Measurements from ENCODE around the gene CSNK1G3.
"Not testable (repeated sequence)": the region's sequence is repeated elsewhere in the genome, so short reads cannot be mapped to it uniquely, and the experiment has no call there.

Gene CSNK1G3

DNA sequence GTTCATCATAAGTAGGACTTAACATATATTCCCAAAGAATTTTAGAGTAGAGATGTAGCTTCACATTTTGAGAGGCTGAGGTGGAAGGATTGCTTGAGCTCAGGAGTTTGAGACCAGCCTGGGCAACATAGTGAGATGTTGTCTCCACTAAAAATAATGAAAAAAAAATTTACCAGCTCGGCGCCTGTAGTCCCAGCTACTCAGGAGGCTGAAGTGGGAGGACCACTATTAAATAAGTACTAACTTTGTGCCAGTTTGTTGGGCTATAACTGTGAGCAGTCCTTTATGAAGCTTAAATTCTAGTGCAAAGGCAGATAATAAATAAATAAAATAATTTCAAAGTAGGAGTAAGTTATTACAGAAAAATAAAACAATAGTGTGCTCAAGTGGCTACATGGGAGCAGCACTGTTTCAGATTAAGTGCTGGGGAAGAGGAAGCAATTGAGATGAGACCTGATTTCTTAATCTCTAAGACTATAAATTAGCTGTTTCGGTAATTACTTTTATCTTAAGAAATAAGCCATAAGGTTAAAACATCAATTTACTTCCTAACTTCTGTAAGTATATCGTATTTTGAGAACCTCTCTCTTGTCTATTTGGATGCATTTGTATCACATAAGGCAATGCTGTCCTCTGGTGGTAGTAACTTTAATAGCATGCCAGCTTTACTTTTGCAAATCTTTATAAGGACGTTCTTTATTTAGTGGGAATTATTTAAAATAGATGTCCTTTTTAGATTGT is 98.9 kb downstream of the CSNK1G3 start:
- DNase-seq (ENCODE audit: insufficient read length, low spot score) (peak; percentile 1), FAIRE-seq (peak; percentile 60)
- no peak for TF ChIP-seq POLR2A (IDR thresholded peaks at IDR 0.05; ENCODE audit: low read depth, low read length)

DNA sequence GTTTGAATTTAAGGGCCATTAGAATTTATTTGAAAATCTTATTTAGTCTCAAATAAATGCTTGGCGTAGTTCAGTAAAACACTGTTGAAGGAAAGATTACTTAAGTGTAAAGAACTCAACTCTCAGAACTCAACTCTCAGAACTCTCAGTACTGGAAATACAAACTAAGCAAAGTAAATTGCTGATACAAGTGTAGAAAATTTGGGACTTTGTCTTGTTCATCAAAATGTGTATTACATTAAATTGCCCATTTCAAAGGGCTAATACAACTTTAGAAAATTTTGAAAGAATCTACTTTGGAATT is 99.4 kb downstream of the CSNK1G3 start:
- no peak for FAIRE-seq
- no peak for TF ChIP-seq POLR2A (IDR thresholded peaks at IDR 0.05; ENCODE audit: low read depth, low read length)
- DNase-seq (ENCODE audit: insufficient read length, low spot score), result no peak

DNA sequence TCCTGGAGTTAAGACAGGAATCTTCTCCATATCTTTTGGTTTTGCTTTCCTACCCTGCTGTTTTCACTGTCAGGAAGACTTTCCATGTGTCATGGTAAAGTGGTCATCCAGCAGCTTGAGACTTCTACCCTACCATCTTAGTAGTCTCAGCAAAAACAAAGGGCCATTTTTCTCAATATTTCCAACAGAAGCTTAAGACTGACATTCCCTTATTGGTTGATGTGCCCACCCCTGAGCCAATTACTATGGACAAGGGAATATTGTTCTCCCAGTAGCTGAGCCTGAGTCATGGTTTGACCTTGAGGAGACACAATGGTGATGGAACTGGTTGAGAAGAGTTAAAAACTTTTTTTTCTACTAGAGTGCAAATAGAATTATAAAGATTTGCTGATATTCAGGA is 105.6 kb downstream of the CSNK1G3 start:
- DNase-seq (ENCODE audit: insufficient read length, low spot score) (no peak), FAIRE-seq (no peak)
- no peak for TF ChIP-seq POLR2A (IDR thresholded peaks at IDR 0.05; ENCODE audit: low read depth, low read length)

DNA sequence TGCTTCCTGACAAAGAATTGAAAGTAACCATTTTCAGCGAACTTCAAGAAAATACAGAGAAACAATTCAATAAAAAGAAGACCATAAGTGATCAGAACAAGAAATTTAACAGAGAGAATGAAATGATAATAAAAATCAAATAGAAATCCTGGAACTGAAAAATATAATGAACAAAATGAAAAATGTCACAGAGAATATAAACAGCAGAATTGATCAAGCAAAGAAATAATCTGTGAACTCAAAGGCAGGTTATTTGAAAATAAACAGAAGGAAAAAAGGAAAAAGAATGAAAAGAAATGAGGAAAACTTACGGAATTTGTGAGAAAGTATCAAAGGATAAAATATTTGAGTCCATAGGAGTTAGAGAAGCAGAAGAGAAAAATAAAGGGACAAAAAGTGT is 114.1 kb downstream of the CSNK1G3 start:
- TF ChIP-seq POLR2A (IDR thresholded peaks at IDR 0.05; ENCODE audit: low read depth, low read length), result no peak
- FAIRE-seq, result no peak
- DNase-seq (ENCODE audit: insufficient read length, low spot score), result no peak

DNA sequence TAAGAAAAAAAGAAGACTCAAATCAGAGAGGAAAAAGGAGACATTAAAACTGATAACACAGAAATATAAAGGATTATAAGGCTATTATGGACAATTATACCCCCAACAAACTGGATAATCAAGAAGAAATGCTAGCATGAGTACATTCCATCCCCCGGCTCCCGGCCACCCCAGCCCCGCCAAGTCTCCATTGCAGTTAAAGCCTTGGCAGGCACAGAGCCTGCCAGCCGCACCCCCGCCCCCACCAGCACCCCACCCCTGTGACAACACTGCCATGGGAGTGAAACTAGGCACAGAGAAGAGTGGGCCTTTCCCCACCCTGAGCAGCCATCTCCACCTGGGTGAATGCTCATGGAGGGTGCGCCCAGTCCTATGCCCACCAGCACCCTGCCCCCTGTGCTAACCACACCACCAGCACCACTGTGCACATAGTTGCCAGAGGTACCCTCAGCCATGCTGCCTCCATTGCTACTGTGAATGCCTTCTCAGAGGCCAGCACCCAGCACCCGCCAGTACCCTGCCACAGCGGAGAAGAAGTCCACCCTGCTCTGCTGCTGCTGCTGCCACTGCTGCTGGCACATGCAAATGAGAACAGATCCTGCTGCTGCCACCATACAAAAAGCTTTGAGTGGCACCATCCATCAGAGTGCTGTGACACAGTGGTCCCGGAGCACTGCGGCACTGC is 117.0 kb downstream of the CSNK1G3 start:
- FAIRE-seq, result no peak
- no peak for TF ChIP-seq POLR2A (IDR thresholded peaks at IDR 0.05; ENCODE audit: low read depth, low read length)

DNA sequence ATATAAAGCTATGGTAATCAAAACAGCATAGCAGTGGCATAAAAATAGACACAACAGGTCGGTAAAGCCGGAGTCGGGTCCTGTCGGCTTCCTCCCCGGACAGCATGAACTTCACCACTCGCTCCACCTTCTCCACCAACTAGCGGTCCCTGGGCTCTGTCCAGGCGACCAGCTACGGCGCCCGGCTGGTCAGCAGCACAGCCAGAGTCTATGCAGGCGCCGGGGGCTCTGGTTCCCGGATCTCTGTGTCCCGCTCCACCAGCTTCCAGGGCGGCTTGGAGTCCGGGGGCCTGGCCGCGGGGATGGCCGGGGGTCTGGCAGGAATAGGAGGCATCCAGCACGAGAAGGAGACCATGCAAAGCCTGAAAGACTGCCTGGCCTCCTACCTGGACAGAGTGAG is 124.0 kb downstream of the CSNK1G3 start:
- FAIRE-seq (no peak), DNase-seq (ENCODE audit: insufficient read length, low spot score) (no peak)
- no peak for TF ChIP-seq POLR2A (IDR thresholded peaks at IDR 0.05; ENCODE audit: low read depth, low read length)

More for the DNA sequence above, 117.0 kb downstream of the CSNK1G3 start:
- no peak for DNase-seq (ENCODE audit: insufficient read length, low spot score)

DNA sequence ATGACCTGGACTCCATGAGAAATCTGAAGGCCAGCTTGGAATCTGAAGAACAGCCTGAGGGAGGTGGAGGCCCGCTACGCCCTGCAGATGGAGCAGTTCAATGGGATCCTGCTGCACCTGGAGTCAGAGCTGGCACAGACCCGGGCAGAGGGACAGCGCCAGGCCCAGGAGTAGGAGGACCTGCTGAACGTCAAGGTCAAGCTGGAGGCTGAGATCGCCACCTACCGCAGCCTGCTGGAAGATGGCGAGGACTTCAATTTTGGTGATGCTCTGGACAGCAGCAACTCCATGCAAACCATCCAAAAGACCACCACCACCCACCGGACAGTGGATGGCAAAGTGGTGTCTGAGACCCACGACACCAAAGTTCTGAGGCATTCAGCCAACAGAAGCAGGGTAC is 125.1 kb downstream of the CSNK1G3 start:
- not testable (repeated sequence) for FAIRE-seq

DNA sequence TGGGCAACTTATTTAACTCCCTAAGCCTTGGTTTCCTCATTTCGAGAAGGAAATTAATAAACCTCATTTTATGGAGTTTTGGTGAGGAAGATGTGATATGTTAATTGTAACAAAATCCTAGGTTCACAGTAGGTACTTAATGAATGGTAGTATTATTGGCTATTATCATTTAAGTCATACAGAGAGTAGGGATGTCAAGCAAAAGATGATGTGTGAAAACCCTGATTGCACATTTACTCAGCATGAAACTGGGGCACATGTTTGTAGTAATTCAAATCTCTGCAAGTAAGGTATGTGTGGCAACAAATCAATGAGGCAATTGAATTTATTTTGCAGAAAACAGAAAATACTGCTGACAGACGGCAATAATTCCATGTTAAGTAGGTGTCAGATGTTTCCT is 127.3 kb downstream of the CSNK1G3 start:
- TF ChIP-seq POLR2A (IDR thresholded peaks at IDR 0.05; ENCODE audit: low read depth, low read length), result no peak
- no peak for FAIRE-seq

More for the DNA sequence above, 125.1 kb downstream of the CSNK1G3 start:
- not testable (repeated sequence) for DNase-seq (ENCODE audit: insufficient read length, low spot score)

DNA sequence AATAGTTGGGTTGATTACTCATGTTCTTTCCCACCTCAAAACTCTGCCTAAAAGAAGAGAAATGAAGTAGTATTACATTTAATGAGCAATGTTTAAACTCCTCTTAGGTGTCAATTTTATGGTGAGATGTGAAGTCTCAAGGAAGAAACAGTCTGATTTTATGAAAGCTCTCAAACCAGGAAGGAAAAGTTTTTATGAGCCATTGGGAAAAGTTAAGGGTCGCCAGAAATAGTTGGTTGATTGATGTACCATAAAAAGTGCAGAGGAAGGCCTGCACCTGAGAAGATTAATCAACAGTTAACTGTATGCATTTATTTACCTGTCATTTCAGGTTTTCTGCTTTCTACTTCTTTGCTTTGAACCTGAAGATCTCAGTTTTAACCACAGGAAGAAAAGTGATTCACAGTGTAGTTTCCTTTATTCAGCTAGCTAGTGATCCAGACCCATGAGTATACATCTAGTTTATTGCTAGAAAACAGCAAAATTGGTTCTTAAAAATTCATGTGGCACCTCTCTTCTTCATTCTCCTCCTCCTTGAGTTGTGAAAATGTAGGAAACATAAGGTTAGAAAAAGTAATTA is 133.1 kb downstream of the CSNK1G3 start:
- no peak for TF ChIP-seq POLR2A (IDR thresholded peaks at IDR 0.05; ENCODE audit: low read depth, low read length)
- FAIRE-seq, result no peak
- DNase-seq (ENCODE audit: insufficient read length, low spot score), result no peak

More for the DNA sequence above, 127.3 kb downstream of the CSNK1G3 start:
- DNase-seq (ENCODE audit: insufficient read length, low spot score), result no peak

DNA sequence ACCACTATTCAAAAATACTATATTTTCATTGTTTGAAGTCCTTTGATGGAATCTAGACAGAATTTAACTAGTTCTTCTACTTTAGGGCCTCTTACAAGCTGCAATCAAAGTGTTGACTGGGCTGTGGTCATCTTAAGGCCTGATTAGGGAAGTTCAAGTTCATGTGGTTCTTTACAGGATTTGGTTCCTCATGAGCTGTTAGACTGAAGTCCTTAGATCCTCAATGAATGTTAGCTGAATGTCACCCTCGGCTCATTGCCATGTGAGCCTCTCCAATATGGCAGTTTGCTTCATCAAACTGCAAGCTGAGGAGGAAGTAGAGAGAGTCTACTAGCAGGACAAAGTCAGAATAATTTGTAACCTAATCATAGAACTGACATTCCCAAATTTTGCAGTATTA is 135.1 kb downstream of the CSNK1G3 start:
- no peak for FAIRE-seq
- no peak for DNase-seq (ENCODE audit: insufficient read length, low spot score)
- TF ChIP-seq POLR2A (IDR thresholded peaks at IDR 0.05; ENCODE audit: low read depth, low read length), result no peak

DNA sequence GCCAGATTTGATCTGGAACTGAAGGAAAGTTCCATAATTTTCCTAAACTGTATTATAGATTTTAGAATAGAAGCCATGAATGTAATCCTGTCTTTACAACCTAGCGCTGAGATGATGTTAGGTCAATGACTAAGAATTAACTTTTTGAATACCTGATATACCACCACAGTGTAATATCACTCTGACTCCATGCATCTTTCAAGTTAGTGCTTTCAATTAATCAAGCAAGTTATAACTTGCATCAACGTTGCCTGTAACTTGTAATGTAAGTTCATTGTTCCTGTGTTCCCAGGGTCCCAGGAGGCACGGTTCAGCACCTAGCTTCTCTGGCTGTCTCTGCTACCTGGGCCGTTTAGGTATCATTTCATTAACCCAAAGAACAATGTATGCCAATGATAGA is 139.3 kb downstream of the CSNK1G3 start:
- TF ChIP-seq POLR2A (IDR thresholded peaks at IDR 0.05; ENCODE audit: low read depth, low read length), result no peak
- no peak for FAIRE-seq
- DNase-seq (ENCODE audit: insufficient read length, low spot score), result no peak

DNA sequence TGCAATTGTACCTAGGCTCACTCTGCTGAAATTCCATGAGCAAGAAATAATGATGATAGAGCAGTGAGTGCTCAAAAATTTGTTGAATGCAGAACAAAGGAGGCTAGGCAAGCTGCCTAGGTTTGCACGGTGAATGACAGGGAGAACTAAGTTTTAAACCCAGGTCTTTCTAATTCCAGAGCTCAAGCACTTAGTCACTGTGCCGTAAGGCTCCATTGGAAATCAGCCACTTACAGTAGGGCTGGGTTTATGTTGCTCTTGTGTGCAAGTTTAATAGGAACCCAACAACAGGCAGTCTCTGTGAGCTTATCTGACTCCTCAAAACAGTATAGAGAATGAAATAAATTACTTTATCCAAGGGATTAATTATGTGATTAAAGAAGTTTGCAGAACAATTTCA is 147.0 kb downstream of the CSNK1G3 start:
- TF ChIP-seq POLR2A (IDR thresholded peaks at IDR 0.05; ENCODE audit: low read depth, low read length), result no peak
- DNase-seq (ENCODE audit: insufficient read length, low spot score) (no peak), FAIRE-seq (no peak)

DNA sequence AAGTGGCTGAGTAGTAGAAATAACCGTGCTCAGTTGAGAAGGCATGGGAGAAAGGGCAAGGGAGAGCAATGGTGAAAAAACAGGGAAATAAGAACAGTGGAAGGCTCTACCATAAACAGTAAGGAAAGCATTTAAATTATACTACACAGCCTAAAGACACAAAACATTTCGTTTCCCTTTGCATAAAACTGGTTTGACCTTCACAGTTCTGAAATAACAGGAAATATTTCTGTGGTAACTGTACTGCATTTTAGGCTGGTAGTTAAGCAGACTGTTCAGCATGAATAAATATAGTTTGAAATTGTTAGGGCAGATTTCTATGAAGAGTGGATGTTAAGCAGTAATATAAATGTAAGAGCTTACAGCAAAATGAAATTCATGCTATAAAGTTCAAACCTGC is 147.5 kb downstream of the CSNK1G3 start:
- no peak for FAIRE-seq
- TF ChIP-seq POLR2A (IDR thresholded peaks at IDR 0.05; ENCODE audit: low read depth, low read length), result no peak
- no peak for DNase-seq (ENCODE audit: insufficient read length, low spot score)

DNA sequence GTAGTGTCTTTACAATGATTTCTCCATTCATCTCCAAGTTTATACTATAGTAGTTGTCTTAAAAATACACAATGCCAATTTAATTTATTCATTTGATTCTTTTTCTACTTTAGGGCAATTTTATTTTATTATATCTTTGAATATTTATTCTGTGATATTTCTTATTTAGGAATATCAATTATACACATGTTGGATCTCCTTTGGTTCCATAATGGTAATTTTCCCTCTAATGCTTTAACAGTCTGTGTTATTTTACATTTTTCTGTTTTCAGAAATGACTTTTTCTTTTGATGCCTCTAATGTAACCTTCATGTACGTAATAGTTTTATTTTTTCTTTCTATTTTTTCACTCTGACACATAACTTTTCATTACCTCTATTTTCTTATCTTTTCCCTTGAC is 153.0 kb downstream of the CSNK1G3 start:
- TF ChIP-seq POLR2A (IDR thresholded peaks at IDR 0.05; ENCODE audit: low read depth, low read length), result no peak
- FAIRE-seq (no peak), DNase-seq (ENCODE audit: insufficient read length, low spot score) (no peak)

DNA sequence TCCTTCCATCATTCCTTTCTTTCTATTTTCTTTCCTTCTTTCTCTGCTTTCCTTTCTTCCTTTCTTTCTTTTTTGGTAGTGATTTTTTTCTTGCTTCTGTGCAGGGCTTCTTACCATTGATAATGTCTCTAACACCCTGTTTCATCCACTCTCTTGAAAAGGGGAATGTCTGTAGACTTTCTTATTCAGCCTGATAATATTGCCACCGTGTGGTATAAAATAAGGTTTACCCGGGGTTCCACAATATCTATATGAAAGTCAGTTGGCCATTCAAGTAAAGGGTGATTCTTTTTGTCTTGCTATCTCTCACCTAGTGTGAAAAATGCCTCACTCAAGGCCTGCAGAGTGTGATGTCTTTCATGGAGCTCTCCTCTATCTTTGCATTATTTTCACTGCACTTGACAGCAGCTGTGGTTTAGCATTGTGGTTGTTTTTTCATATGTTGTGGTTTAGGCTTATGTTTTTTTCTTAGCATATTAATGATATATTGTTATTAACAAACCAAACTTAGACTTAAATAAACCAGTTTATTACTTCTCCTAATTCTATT is 153.9 kb downstream of the CSNK1G3 start:
- DNase-seq (ENCODE audit: insufficient read length, low spot score) (no peak), FAIRE-seq (no peak)
- TF ChIP-seq POLR2A (IDR thresholded peaks at IDR 0.05; ENCODE audit: low read depth, low read length), result no peak
